ENCODE data around the gene AIG1.
"Not testable (repeated sequence)": the region's sequence is repeated elsewhere in the genome, so short reads cannot be mapped to it uniquely, and the experiment has no call there.

Gene AIG1, protein sequence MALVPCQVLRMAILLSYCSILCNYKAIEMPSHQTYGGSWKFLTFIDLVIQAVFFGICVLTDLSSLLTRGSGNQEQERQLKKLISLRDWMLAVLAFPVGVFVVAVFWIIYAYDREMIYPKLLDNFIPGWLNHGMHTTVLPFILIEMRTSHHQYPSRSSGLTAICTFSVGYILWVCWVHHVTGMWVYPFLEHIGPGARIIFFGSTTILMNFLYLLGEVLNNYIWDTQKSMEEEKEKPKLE

GRCh38 chr6:143060806-143061596, at the start of gene AIG1:
Gene AIG1, plus strand, starts transcription at chr6:143060889. Its CDS starts 37 bp downstream, at chr6:143060926.
- peak within 1 kb of the TSS; percentile 85 for H3K4me2 ChIP-seq (ENCODE audit: low read length)
- no peaks in the 10 kb centered on the region for H3K36me3 ChIP-seq (ENCODE audit: control insufficient read depth, insufficient read depth, low read length)
- peaks cover 3% of the 10 kb centered on the region for H3K79me2 ChIP-seq
- no peaks in the 10 kb centered on the region for H3K27me3 ChIP-seq (ENCODE audit: control insufficient read depth, insufficient read depth, low read length)
- peaks cover 6% of the 10 kb centered on the region for H3K4me1 ChIP-seq
- no peaks in the 10 kb centered on the region for H3K9me3 ChIP-seq (ENCODE audit: control insufficient read depth, low read length)
- peak within 1 kb of the TSS; percentile 89 for H3K9ac ChIP-seq
- H2AFZ ChIP-seq, result peak within 1 kb of the TSS; percentile 94
- TF ChIP-seq CTCF (IDR thresholded peaks at IDR 0.05), result no peak
- H3K27ac ChIP-seq, result peak within 1 kb of the TSS; percentile 92
- peak within 1 kb of the TSS; percentile 93 for H3K4me3 ChIP-seq (ENCODE audit: low read depth, low read length)

- no peak for TF ChIP-seq CTCF (IDR thresholded peaks at IDR 0.05)
- H3K9ac ChIP-seq, result no peak overlapping the region
These were observed 45.9 kb upstream of the AIG1 start for GRCh38 chr6:143014764-143015163.

GRCh38 chr6:143015300-143015706, 45.4 kb upstream of the AIG1 start:
- H3K79me2 ChIP-seq, result no peaks in the 10 kb centered on the region
- H3K27me3 ChIP-seq (ENCODE audit: control insufficient read depth, insufficient read depth, low read length), result no peaks in the 10 kb centered on the region
- H3K4me2 ChIP-seq (ENCODE audit: low read length), result no peak overlapping the region
- H2AFZ ChIP-seq, result no peak overlapping the region
- no peak overlapping the region for H3K9ac ChIP-seq
- no peaks in the 10 kb centered on the region for H3K4me1 ChIP-seq
- no peaks in the 10 kb centered on the region for H3K9me3 ChIP-seq (ENCODE audit: control insufficient read depth, low read length)
- H3K4me3 ChIP-seq (ENCODE audit: low read depth, low read length), result no peak overlapping the region
- H3K27ac ChIP-seq, result no peak overlapping the region
- no peaks in the 10 kb centered on the region for H3K36me3 ChIP-seq (ENCODE audit: control insufficient read depth, insufficient read depth, low read length)
- no peak for TF ChIP-seq CTCF (IDR thresholded peaks at IDR 0.05)

More at GRCh38 chr6:143014764-143015163, 45.9 kb upstream of the AIG1 start:
- Histone ChIP-seq H3K9me3 (ENCODE audit: control insufficient read depth, low read length) (no peaks in the 10 kb centered on the region), H3K27ac (no peak overlapping the region), H2AFZ (no peak overlapping the region), H3K4me3 (ENCODE audit: low read depth, low read length) (no peak overlapping the region), H3K27me3 (ENCODE audit: control insufficient read depth, insufficient read depth, low read length) (no peaks in the 10 kb centered on the region), H3K4me2 (ENCODE audit: low read length) (no peak overlapping the region), H3K79me2 (no peaks in the 10 kb centered on the region), H3K36me3 (ENCODE audit: control insufficient read depth, insufficient read depth, low read length) (no peaks in the 10 kb centered on the region), H3K4me1 (peaks cover 3% of the 10 kb centered on the region)

- Histone ChIP-seq H3K27ac (no peak overlapping the region), H3K79me2 (no peaks in the 10 kb centered on the region), H2AFZ (no peak overlapping the region), H3K9me3 (ENCODE audit: control insufficient read depth, low read length) (no peaks in the 10 kb centered on the region), H3K9ac (no peak overlapping the region), H3K4me2 (ENCODE audit: low read length) (no peak overlapping the region), H3K4me1 (no peaks in the 10 kb centered on the region), H3K27me3 (ENCODE audit: control insufficient read depth, insufficient read depth, low read length) (no peaks in the 10 kb centered on the region), H3K4me3 (ENCODE audit: low read depth, low read length) (no peak overlapping the region), H3K36me3 (ENCODE audit: control insufficient read depth, insufficient read depth, low read length) (no peaks in the 10 kb centered on the region)
- TF ChIP-seq CTCF (IDR thresholded peaks at IDR 0.05), result no peak
These were observed 41.7 kb upstream of the AIG1 start for GRCh38 chr6:143018955-143019354.

DNA sequence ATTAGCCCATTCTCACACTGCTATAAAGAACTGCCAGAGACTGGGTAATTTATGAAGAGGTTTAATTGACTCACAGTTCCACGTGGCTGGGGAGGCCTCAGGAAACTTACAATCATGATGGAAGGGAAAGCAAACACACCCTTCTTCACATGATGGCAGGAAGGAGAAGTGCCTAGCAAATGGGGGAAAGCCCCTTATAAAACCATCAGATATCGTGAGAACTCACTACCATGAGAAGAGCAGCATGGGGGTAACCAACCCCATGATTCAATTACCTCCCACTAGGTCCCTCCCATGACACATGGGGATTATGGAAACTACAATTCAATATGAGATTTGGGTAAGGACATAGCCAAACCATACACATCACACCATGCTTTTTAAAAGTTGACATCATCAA, 39.8 kb upstream of the AIG1 start:
- H3K4me1 ChIP-seq; H3K4me2 ChIP-seq (ENCODE audit: low read length); H3K27ac ChIP-seq; H3K9me3 ChIP-seq (ENCODE audit: control insufficient read depth, low read length); H3K4me3 ChIP-seq (ENCODE audit: low read depth, low read length); H3K36me3 ChIP-seq (ENCODE audit: control insufficient read depth, insufficient read depth, low read length); H3K9ac ChIP-seq; H2AFZ ChIP-seq; H3K27me3 ChIP-seq (ENCODE audit: control insufficient read depth, insufficient read depth, low read length); H3K79me2 ChIP-seq: not testable (repeated sequence)

Data from parathyroid adenoma (tissue), 2 donors.